Osteocyte (in vitro differentiated cells): Measurements from ENCODE around the gene CMIP. TPM values are rescaled to one million over a fixed set of nuclear protein-coding genes. Genes with fewer than 3 reads are reported as not detected.

Experiments
- DNase-seq: peaks from one replicate; pipeline ENCODE4 v3.0.0; 2021; ENCODE audit warnings: mixed read lengths; ENCODE audit not compliant: unreplicated experiment; ENCODE audit errors: extremely low spot score
- H3K27ac Mint-ChIP-seq: one replicate; pipeline ENCODE4 v1.8.0; 2021; ENCODE audit warnings: mild to moderate bottlenecking, mixed read lengths; ENCODE audit not compliant: unreplicated experiment
- H3K27me3 Mint-ChIP-seq: one replicate; pipeline ENCODE4 v1.8.0; 2021; ENCODE audit warnings: mixed read lengths; ENCODE audit not compliant: unreplicated experiment
- H3K36me3 Mint-ChIP-seq: one replicate; pipeline ENCODE4 v1.8.0; 2021; ENCODE audit warnings: mixed read lengths; ENCODE audit not compliant: unreplicated experiment
- H3K4me1 Mint-ChIP-seq: one replicate; pipeline ENCODE4 v1.8.0; 2021; ENCODE audit warnings: mixed read lengths; ENCODE audit not compliant: unreplicated experiment
- H3K4me3 Mint-ChIP-seq: one replicate; pipeline ENCODE4 v1.8.0; 2021; ENCODE audit warnings: mild to moderate bottlenecking, moderate library complexity, mixed read lengths; ENCODE audit not compliant: unreplicated experiment
- H3K9me3 Mint-ChIP-seq: one replicate; pipeline ENCODE4 v1.8.0; 2021; ENCODE audit warnings: mixed read lengths; ENCODE audit not compliant: unreplicated experiment
- total RNA-seq: library from RNA; stranded (reverse); gene quantifications from 2 replicates; pipeline ENCODE4 v1.2.1, GENCODE V29; 2021
- TF ChIP-seq, protein P1 (sequence below): fragments of 200-600 bp; sonication (generic); IDR thresholded peaks from 2 replicates; pipeline ENCODE4 v1.5.0; 2021; ENCODE audit warnings: antibody characterized with exemption, mild to moderate bottlenecking, moderate library complexity

Gene CMIP
- total RNA-seq, 1 donor from 2014 or later, result 38.0 TPM

DNA sequence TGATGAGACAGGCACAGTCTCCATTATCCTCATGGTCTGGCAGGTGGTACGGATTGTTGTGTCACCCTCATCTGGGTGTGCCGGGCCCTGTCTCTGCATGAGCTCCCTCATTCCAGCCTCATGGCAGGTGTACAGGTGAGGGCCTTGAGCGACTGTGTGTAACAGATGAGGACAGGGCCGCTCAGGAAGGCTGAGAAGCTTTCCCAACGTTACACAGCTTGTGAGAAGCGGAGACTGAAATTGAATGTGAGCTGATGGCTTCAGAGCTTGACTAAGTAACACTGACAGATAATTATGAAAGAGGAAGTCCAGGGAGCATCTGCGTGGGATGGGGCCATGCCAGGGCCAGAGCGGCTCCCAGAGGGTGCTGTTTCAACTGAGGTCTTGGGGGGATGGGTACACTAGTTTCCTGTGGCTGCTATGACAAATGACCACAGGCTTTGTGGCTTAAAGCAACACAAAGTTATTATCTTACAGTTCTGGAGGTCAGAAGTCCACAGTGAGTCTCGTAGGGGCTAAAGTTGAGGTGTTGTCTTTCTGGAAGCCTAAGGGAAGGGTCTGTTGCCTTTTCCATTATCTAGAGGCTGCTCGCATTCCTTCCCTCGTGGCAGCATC is 36.7 kb downstream of the CMIP start:
- H3K27me3 Mint-ChIP-seq, result no peaks in the 10 kb centered on the region
- peaks cover 6% of the 10 kb centered on the region for H3K36me3 Mint-ChIP-seq
- H3K27ac Mint-ChIP-seq, result peak overlapping the region; percentile 42
- no peak overlapping the region for H3K4me3 Mint-ChIP-seq
- TF ChIP-seq, protein P1, sequence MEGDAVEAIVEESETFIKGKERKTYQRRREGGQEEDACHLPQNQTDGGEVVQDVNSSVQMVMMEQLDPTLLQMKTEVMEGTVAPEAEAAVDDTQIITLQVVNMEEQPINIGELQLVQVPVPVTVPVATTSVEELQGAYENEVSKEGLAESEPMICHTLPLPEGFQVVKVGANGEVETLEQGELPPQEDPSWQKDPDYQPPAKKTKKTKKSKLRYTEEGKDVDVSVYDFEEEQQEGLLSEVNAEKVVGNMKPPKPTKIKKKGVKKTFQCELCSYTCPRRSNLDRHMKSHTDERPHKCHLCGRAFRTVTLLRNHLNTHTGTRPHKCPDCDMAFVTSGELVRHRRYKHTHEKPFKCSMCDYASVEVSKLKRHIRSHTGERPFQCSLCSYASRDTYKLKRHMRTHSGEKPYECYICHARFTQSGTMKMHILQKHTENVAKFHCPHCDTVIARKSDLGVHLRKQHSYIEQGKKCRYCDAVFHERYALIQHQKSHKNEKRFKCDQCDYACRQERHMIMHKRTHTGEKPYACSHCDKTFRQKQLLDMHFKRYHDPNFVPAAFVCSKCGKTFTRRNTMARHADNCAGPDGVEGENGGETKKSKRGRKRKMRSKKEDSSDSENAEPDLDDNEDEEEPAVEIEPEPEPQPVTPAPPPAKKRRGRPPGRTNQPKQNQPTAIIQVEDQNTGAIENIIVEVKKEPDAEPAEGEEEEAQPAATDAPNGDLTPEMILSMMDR, result no peak
- no peak for DNase-seq
- no peaks in the 10 kb centered on the region for H3K9me3 Mint-ChIP-seq
- H3K4me1 Mint-ChIP-seq, result peaks cover 48% of the 10 kb centered on the region

DNA sequence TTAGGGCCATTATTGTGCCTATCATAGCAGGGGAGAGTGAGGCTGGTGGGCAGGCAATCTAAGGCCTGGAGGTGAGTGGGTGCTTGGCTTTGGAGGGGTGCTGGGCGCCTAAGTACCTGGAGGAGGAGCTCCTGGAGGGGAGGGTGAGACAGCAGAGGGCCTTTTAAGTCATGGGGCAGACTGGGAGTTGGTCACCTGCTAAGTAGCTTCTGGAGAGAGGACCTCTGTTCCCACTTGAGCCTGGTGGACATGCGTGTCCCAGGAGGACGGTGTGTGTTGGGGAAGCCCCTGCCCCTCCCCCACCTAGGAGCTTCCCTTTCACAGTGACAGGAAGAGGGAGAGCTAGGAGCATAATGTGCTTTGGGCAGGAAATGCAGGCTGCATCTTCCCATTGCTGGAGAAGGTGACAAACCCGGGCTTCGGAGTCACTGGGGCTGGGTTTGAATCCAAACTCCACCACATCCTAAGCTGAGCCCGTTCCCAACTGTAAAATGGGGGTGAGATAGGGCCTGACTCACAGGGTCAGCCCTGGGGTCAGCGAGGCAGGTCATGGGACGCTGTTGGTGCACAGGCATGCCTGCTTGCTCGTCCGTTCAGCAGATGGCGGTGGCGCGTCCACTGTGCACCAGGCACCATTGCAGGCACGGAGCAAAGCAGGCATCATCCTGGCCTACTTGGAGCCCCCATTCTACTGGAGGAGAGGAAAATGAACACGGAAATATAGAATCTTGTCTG is 37.9 kb downstream of the CMIP start:
- Mint-ChIP-seq H3K27me3 (no peaks in the 10 kb centered on the region), H3K4me3 (no peak overlapping the region), H3K36me3 (peaks cover 5% of the 10 kb centered on the region), H3K4me1 (peaks cover 55% of the 10 kb centered on the region), H3K27ac (no peak overlapping the region), H3K9me3 (no peaks in the 10 kb centered on the region)
- no peak for DNase-seq
- TF ChIP-seq, protein P1, result no peak

DNA sequence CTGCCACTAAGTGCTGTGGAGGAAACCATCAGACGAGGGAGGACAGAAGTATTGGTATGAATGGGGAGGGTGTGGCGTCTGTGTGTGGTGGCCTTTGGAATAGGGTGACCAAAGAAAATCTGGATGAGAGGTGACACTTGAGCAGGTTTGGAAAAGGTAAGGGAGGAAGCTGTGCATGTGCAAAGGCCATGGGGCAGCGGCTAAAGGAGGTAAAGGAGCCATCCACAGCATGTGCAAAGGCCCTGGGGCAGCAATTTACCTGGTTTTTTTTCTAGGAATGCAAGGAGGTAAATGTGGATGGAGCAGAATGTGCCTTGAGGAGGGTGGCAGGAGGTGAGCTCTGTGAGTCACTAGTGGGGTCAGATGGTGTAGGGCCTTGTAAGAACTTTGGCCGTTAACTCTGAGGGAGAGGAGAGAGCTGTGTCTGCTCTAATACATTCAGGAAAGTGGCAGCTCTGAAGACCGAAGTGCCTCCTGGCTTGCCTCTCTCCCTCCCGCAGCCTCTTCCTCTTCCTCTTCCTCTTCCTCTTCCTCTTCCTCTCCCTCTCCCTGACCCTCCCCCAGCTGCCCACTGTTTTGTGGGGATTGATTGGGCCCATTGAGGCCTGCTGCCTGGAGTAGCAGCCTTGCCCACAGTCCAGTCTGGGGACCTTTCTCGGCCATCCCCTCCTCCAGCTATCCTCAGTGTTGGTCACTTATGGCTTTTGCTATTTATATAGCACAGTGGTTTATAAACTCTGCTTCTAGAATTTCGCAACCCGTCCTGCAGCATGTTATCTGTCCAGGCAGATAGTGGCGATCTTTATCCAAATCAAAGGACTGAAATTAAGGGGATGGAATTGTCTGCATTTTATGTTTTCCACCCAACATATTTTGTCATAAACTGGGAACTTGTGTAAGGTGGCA is 38.7 kb downstream of the CMIP start:
- Mint-ChIP-seq H3K36me3 (peaks cover 4% of the 10 kb centered on the region), H3K4me1 (peaks cover 54% of the 10 kb centered on the region), H3K27ac (no peak overlapping the region), H3K27me3 (no peaks in the 10 kb centered on the region), H3K4me3 (no peak overlapping the region), H3K9me3 (no peaks in the 10 kb centered on the region)
- DNase-seq, result no peak
- TF ChIP-seq, protein P1, result no peak

DNA sequence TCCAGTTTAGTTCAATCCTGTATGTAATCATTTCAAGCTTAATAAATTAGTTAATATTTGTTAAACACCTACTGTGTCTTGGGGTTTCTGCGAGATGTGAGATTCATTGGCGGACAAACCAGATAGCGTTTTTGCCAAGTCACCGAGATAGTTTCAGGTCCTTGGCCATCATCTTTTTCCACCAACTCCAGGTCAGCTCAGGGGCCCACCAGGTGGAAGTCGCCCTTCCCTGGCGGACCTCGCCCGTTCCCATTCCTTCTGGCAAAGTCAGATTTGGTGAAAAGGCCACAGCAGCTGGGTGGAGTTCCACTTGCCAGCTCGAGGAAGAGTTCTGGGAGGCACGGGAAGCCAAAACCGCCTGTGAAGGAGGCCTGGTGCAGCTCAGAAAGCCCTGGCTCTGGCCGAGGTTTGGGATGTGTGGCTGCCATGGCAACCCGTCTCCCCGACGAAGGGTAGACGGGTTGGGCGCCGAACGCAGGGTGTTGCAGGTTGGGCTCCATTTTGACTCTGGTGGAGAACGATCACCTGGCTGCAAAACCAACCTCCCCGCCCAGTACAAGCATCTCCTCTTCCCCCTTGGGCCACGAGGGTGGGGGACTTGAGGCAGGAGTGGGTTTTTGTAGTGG is 39.5 kb downstream of the CMIP start:
- H3K27ac Mint-ChIP-seq, result no peak overlapping the region
- peaks cover 4% of the 10 kb centered on the region for H3K36me3 Mint-ChIP-seq
- TF ChIP-seq, protein P1, result no peak
- no peaks in the 10 kb centered on the region for H3K27me3 Mint-ChIP-seq
- no peaks in the 10 kb centered on the region for H3K9me3 Mint-ChIP-seq
- peaks cover 50% of the 10 kb centered on the region for H3K4me1 Mint-ChIP-seq
- H3K4me3 Mint-ChIP-seq, result no peak overlapping the region
- no peak for DNase-seq
